ENCODE results near the gene NDUFA8.

GRCh38 chr9:122193651-122194050, 34.1 kb upstream of the NDUFA8 start:
- TF ChIP-seq CTCF (IDR thresholded peaks at IDR 0.05) (no peak), REST (IDR thresholded peaks at IDR 0.05; ENCODE audit: insufficient read depth in 1 of 2, low read depth in 2 of 2, low read length in 1 of 2) (no peak), SIN3A (IDR thresholded peaks at IDR 0.05; ENCODE audit: borderline replicate concordance, insufficient read depth, low read depth, low read length) (no peak), POLR2AphosphoS5 (IDR thresholded peaks at IDR 0.05; ENCODE audit: low read depth, low read length) (no peak)

Measured in Panc1 (cell line).